Keratinocyte (primary cell): ENCODE data around the gene CCDC71L. TPM values are rescaled to one million over a fixed set of nuclear protein-coding genes. Genes with fewer than 3 reads are reported as not detected.

Experiments
- DNase-seq: peaks from one replicate; pipeline ENCODE4 v3.0.0-alpha.2; 2011; ENCODE audit warnings: low read depth, missing footprints, low spot score
- FAIRE-seq: peaks from 2 replicates; lab custom pipeline; 2011; peaks lifted over from hg19 to GRCh38; lab: Jason Lieb, UNC
- H2AFZ ChIP-seq: 2 replicates; pipeline ENCODE4 v1.6.0; 2012; ENCODE audit warnings: low read length, control low read depth, inconsistent platforms; ENCODE audit not compliant: control insufficient read depth
- H3K27ac ChIP-seq: 2 replicates; pipeline ENCODE4 v1.5.1; 2011; ENCODE audit warnings: low read length; ENCODE audit not compliant: control insufficient read depth, insufficient read depth
- H3K27me3 ChIP-seq: 3 replicates; pipeline ENCODE4 v1.6.0; 2011; ENCODE audit warnings: low read length; ENCODE audit not compliant: control insufficient read depth, insufficient read depth; ENCODE audit errors: extremely low read depth
- H3K36me3 ChIP-seq, 2 experiments: 2 replicates in 1 of 2; 3 replicates in 1 of 2; pipeline ENCODE4 v1.5.1; 2011; ENCODE audit warnings: low read length in 2 of 2, mild to moderate bottlenecking in 1 of 2; ENCODE audit not compliant: control insufficient read depth in 2 of 2, insufficient read depth in 2 of 2; ENCODE audit errors: extremely low read depth in 1 of 2
- H3K4me1 ChIP-seq: 3 replicates; pipeline ENCODE4 v1.5.1; 2011; ENCODE audit warnings: low read length; ENCODE audit not compliant: control insufficient read depth, insufficient read depth; ENCODE audit errors: extremely low read depth
- H3K4me2 ChIP-seq: 3 replicates; pipeline ENCODE4 v1.6.0; 2011; ENCODE audit warnings: low read depth, low read length; ENCODE audit not compliant: control insufficient read depth, insufficient read depth; ENCODE audit errors: extremely low read depth
- H3K4me3 ChIP-seq, 3 experiments: fragments of 200-600 bp in 1 of 3; sonication (generic) in 1 of 3; 2 replicates in 2 of 3; 3 replicates in 1 of 3; pipeline ENCODE4 v1.5.1; 2011 to 2016; ENCODE audit warnings: low read length in 3 of 3, mild to moderate bottlenecking in 3 of 3, control low read depth in 2 of 3, inconsistent platforms in 1 of 3, low read depth in 1 of 3, mixed read lengths in 1 of 3, mixed run types in 1 of 3, moderate library complexity in 1 of 3; ENCODE audit not compliant: control insufficient read depth in 2 of 3, insufficient read depth in 2 of 3; ENCODE audit errors: extremely low read depth in 1 of 3
- H3K79me2 ChIP-seq: 2 replicates; pipeline ENCODE4 v1.6.0; 2012; ENCODE audit warnings: low read length; ENCODE audit not compliant: control insufficient read depth, insufficient read depth
- H3K9ac ChIP-seq: 3 replicates; pipeline ENCODE4 v1.6.0; 2011; ENCODE audit warnings: low read length; ENCODE audit not compliant: control insufficient read depth, insufficient read depth; ENCODE audit errors: extremely low read depth
- H3K9me1 ChIP-seq: 3 replicates; pipeline ENCODE4 v1.6.0; 2011; ENCODE audit warnings: low read length; ENCODE audit not compliant: control insufficient read depth, insufficient read depth; ENCODE audit errors: extremely low read depth
- H3K9me3 ChIP-seq: 2 replicates; pipeline ENCODE4 v1.5.1; 2012; ENCODE audit warnings: low read depth, low read length; ENCODE audit not compliant: control insufficient read depth
- H4K20me1 ChIP-seq: 3 replicates; pipeline ENCODE4 v1.6.0; 2011; ENCODE audit warnings: low read length; ENCODE audit not compliant: control insufficient read depth, insufficient read depth; ENCODE audit errors: extremely low read depth
- EZH2 ChIP-seq: IDR thresholded peaks from one replicate; pipeline ENCODE4 v1.6.1; 2012; ENCODE audit warnings: inconsistent platforms, mild to moderate bottlenecking, low read length, moderate library complexity
- dilution Hi-C: fragments of 300-500 bp; cut with MboI; formaldehyde crosslinking; loops from one replicate; pipeline ENCODE4 v1.7.0; 2020; ENCODE audit warnings: low sequenced_read_pairs; ENCODE audit not compliant: extremely low pct_ligation_motif_present
- polyA plus RNA-seq, 5 experiments: library from polyadenylated mRNA; depleted of rRNA in 3 of 5; stranded (reverse) in 3 of 5; stranded (forward) in 1 of 5; unstranded in 1 of 5; fragments of >200 nt; gene quantifications; 1 replicate in 1 of 5; 2 replicates in 3 of 5; 3 replicates in 1 of 5; pipeline versions ENCODE4 v1.2.1 to v1.2.3, GENCODE V29; 2011 to 2012; ENCODE audit warnings: missing spikeins in 2 of 5, low read depth in 1 of 5, low replicate concordance in 1 of 5
- TF ChIP-seq, protein P1 (sequence below), 3 experiments: IDR thresholded peaks in 1 of 3; conservative IDR thresholded peaks in 1 of 3; optimal IDR thresholded peaks in 1 of 3; 2 replicates in 2 of 3; 3 replicates in 1 of 3; pipeline versions ENCODE3 to v1.5.1; 2011; ENCODE audit warnings: low read length in 3 of 3, mild to moderate bottlenecking in 3 of 3, moderate library complexity in 2 of 3, control low read depth in 1 of 3, inconsistent platforms in 1 of 3; ENCODE audit not compliant: insufficient read depth in 2 of 3; ENCODE audit errors: extremely low read depth in 1 of 3

Gene CCDC71L
- polyA plus RNA-seq, 1 donor (not counting 4 experiments of a cell fraction or from before 2014, with no cell fraction given) = 10.6 TPM

DNA sequence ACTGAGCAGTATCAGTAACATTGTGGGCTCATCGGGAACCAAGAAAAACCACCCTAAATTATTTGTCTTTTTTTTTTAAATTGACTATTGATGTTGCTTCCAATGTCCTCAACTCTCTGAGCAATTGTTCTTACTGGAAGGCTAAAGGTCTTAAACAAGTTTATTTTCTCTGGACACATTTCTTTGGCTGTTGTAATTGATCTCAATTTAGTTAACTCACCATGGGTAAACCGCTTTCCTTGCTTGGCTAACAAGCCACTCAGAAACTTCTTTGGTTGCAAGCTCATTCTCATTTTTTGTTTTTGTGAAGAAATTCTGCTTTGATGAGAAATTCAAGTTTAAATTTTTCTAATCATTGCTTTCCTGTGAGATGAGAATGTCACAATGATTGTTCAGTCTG, 25.5 kb downstream of the CCDC71L start:
- no peak for FAIRE-seq

DNA sequence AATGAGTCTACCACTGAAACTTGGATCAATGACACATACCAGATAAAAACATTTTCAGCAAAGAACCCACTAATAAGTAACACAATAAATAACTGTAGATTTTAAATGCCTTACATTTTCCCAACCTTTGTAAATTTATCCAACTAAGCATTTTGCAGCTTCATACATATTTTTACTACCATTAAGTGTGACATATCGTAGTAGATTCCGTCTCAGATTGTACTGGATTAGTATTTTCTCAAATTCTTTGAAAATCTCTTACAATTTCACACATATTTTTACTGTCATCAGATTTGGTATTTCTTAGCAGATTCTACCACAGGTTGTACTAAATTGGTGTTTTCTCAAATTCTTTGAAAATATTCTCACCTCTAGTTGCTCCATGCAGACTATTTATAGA, 26.0 kb downstream of the CCDC71L start:
- Histone ChIP-seq H3K9ac (no peak overlapping the region), H3K4me2 (no peak overlapping the region), H3K79me2 (no peaks in the 10 kb centered on the region), H4K20me1 (no peaks in the 10 kb centered on the region), H3K4me1 (no peaks in the 10 kb centered on the region), H3K9me1 (no peaks in the 10 kb centered on the region), H3K36me3 (no peaks in the 10 kb centered on the region), H3K9me3 (no peaks in the 10 kb centered on the region), H2AFZ (no peak overlapping the region), H3K4me3 (no peak overlapping the region), H3K27ac (no peak overlapping the region), H3K27me3 (peaks cover 9% of the 10 kb centered on the region)
- DNase-seq (no peak), FAIRE-seq (no peak)
- TF ChIP-seq, protein P1, sequence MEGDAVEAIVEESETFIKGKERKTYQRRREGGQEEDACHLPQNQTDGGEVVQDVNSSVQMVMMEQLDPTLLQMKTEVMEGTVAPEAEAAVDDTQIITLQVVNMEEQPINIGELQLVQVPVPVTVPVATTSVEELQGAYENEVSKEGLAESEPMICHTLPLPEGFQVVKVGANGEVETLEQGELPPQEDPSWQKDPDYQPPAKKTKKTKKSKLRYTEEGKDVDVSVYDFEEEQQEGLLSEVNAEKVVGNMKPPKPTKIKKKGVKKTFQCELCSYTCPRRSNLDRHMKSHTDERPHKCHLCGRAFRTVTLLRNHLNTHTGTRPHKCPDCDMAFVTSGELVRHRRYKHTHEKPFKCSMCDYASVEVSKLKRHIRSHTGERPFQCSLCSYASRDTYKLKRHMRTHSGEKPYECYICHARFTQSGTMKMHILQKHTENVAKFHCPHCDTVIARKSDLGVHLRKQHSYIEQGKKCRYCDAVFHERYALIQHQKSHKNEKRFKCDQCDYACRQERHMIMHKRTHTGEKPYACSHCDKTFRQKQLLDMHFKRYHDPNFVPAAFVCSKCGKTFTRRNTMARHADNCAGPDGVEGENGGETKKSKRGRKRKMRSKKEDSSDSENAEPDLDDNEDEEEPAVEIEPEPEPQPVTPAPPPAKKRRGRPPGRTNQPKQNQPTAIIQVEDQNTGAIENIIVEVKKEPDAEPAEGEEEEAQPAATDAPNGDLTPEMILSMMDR (optimal IDR thresholded peaks at IDR 0.05 in 1 of 3, IDR thresholded peaks at IDR 0.05 in 1 of 3, conservative IDR thresholded peaks at IDR 0.05 in 1 of 3; ENCODE audit: extremely low read depth in 1 of 3, insufficient read depth in 2 of 3, low read length in 3 of 3) = no peak
- TF ChIP-seq EZH2 = no peak
- dilution Hi-C loops = no loop called here

More for the DNA sequence above, 25.5 kb downstream of the CCDC71L start:
- no peak overlapping the region for H3K9ac ChIP-seq
- H3K4me2 ChIP-seq = no peak overlapping the region
- H4K20me1 ChIP-seq = no peaks in the 10 kb centered on the region
- peaks cover 6% of the 10 kb centered on the region for H3K27me3 ChIP-seq
- H3K9me1 ChIP-seq = no peaks in the 10 kb centered on the region
- no peaks in the 10 kb centered on the region for H3K79me2 ChIP-seq
- no peaks in the 10 kb centered on the region for H3K9me3 ChIP-seq
- dilution Hi-C loops = no loop called here
- H2AFZ ChIP-seq = no peak overlapping the region
- DNase-seq = no peak
- no peak overlapping the region for H3K27ac ChIP-seq
- TF ChIP-seq, protein P1 (optimal IDR thresholded peaks at IDR 0.05 in 1 of 3, IDR thresholded peaks at IDR 0.05 in 1 of 3, conservative IDR thresholded peaks at IDR 0.05 in 1 of 3; ENCODE audit: extremely low read depth in 1 of 3, insufficient read depth in 2 of 3, low read length in 3 of 3) = no peak
- TF ChIP-seq EZH2 = no peak
- H3K4me3 ChIP-seq = no peak overlapping the region
- H3K36me3 ChIP-seq = no peaks in the 10 kb centered on the region
- H3K4me1 ChIP-seq = no peaks in the 10 kb centered on the region
